Liver (tissue), 9 donors: ENCODE results near the gene TTC3. TPM values are rescaled to one million over a fixed set of nuclear protein-coding genes. Genes with fewer than 3 reads are reported as not detected.
"Not testable (repeated sequence)": the region's sequence is repeated elsewhere in the genome, so short reads cannot be mapped to it uniquely, and the experiment has no call there.

Experiments
- DNase-seq: peaks from one replicate; pipeline ENCODE4 v3.0.0-alpha.2; 2017; ENCODE audit warnings: low spot score
- H3K27ac ChIP-seq, 2 donors: one replicate each; pipeline ENCODE4 v1.7.0; 2013; ENCODE audit warnings: inconsistent platforms in 2 of 2, low read length in 2 of 2, control low read depth in 1 of 2, low read depth in 1 of 2, mild to moderate bottlenecking in 1 of 2
- H3K27me3 ChIP-seq, 4 donors: one replicate each; pipeline versions ENCODE4 v1.6.1 to v1.7.0; 2013; ENCODE audit warnings: low read length in 3 of 4, inconsistent platforms in 1 of 4, mild to moderate bottlenecking in 1 of 4, moderate library complexity in 1 of 4; ENCODE audit not compliant: control insufficient read depth in 4 of 4, insufficient read depth in 4 of 4
- H3K36me3 ChIP-seq, 4 donors: one replicate each; pipeline versions ENCODE4 v1.6.1 to v1.7.0; 2013; ENCODE audit warnings: low read length in 3 of 4, mild to moderate bottlenecking in 3 of 4, low read depth in 1 of 4, moderate library complexity in 1 of 4; ENCODE audit not compliant: control insufficient read depth in 4 of 4, insufficient read depth in 3 of 4
- H3K4me1 ChIP-seq, 4 donors: one replicate each; pipeline versions ENCODE4 v1.6.1 to v1.7.0; 2013; ENCODE audit warnings: low read length in 3 of 4, mild to moderate bottlenecking in 3 of 4, moderate library complexity in 1 of 4; ENCODE audit not compliant: control insufficient read depth in 4 of 4, insufficient read depth in 4 of 4
- H3K4me3 ChIP-seq, 3 donors: one replicate each; pipeline versions ENCODE4 v1.6.1 to v1.7.0; 2013; ENCODE audit warnings: low read length in 3 of 3, control low read depth in 1 of 3, low read depth in 1 of 3, mild to moderate bottlenecking in 1 of 3
- H3K9ac ChIP-seq, 2 donors: one replicate each; pipeline ENCODE4 v1.7.0; 2013; ENCODE audit warnings: low read length in 2 of 2, mild to moderate bottlenecking in 2 of 2, moderate library complexity in 2 of 2, control low read depth in 1 of 2, low read depth in 1 of 2
- H3K9me3 ChIP-seq, 4 donors: one replicate each; pipeline versions ENCODE4 v1.6.1 to v1.7.0; 2013; ENCODE audit warnings: low read length in 3 of 4; ENCODE audit not compliant: control insufficient read depth in 4 of 4
- ATF3 ChIP-seq: IDR thresholded peaks from 2 replicates; pipeline ENCODE4 v1.6.1; 2016; ENCODE audit warnings: antibody characterized with exemption
- CTCF ChIP-seq: fragments of 150-350 bp; IDR thresholded peaks from 2 replicates; pipeline ENCODE4 v1.5.1; 2017; ENCODE audit warnings: improper control_type of control experiment, low read depth, low read length; ENCODE audit not compliant: missing input control
- EGR1 ChIP-seq, 2 donors: IDR thresholded peaks; 2 replicates each; pipeline ENCODE4 v1.6.1; 2016 to 2018; ENCODE audit warnings: antibody characterized with exemption in 2 of 2, low read depth in 2 of 2
- FOXA1 ChIP-seq: IDR thresholded peaks from 2 replicates; pipeline ENCODE4 v1.6.1; 2016; ENCODE audit warnings: antibody characterized with exemption
- FOXA2 ChIP-seq: IDR thresholded peaks from 2 replicates; pipeline ENCODE4 v1.6.1; 2016; ENCODE audit warnings: antibody characterized with exemption
- GABPA ChIP-seq, 2 donors: IDR thresholded peaks in 1 of 2; conservative IDR thresholded peaks in 1 of 2; 2 replicates each; pipeline ENCODE4 v1.6.1; 2016; ENCODE audit warnings: antibody characterized with exemption in 2 of 2, mild to moderate bottlenecking in 1 of 2, moderate library complexity in 1 of 2
- HNF4A ChIP-seq, 2 donors: conservative IDR thresholded peaks; 2 replicates each; pipeline ENCODE4 v1.6.1; 2016; ENCODE audit warnings: antibody characterized with exemption in 2 of 2, mild to moderate bottlenecking in 2 of 2
- HNF4G ChIP-seq: IDR thresholded peaks from 2 replicates; pipeline ENCODE4 v1.6.1; 2016; ENCODE audit warnings: antibody characterized with exemption
- JUND ChIP-seq, 2 donors: IDR thresholded peaks; 2 replicates each; pipeline ENCODE4 v1.6.1; 2016; ENCODE audit warnings: antibody characterized with exemption in 2 of 2
- MAX ChIP-seq: IDR thresholded peaks from 2 replicates; pipeline ENCODE4 v1.6.1; 2016; ENCODE audit warnings: antibody characterized with exemption
- NR2F2 ChIP-seq: IDR thresholded peaks from 2 replicates; pipeline ENCODE4 v1.6.1; 2016; ENCODE audit warnings: antibody characterized with exemption
- RAD21 ChIP-seq, 2 donors: IDR thresholded peaks; 2 replicates each; pipeline ENCODE4 v1.6.1; 2016; ENCODE audit warnings: antibody characterized with exemption in 2 of 2, mild to moderate bottlenecking in 2 of 2
- REST ChIP-seq: IDR thresholded peaks from 2 replicates; pipeline ENCODE4 v1.6.1; 2016; ENCODE audit warnings: antibody characterized with exemption, mild to moderate bottlenecking
- RXRA ChIP-seq, 2 donors: IDR thresholded peaks; 2 replicates each; pipeline ENCODE4 v1.6.1; 2017 to 2018; ENCODE audit warnings: antibody characterized with exemption in 2 of 2, mild to moderate bottlenecking in 1 of 2
- SP1 ChIP-seq: IDR thresholded peaks from 2 replicates; pipeline ENCODE4 v1.6.1; 2018; ENCODE audit warnings: antibody characterized with exemption, mild to moderate bottlenecking
- TAF1 ChIP-seq: conservative IDR thresholded peaks from 2 replicates; pipeline ENCODE4 v1.6.1; 2016; ENCODE audit warnings: antibody characterized with exemption, mild to moderate bottlenecking
- YY1 ChIP-seq: IDR thresholded peaks from 2 replicates; pipeline ENCODE4 v1.6.1; 2016; ENCODE audit warnings: antibody characterized with exemption, mild to moderate bottlenecking
- ZBTB33 ChIP-seq: IDR thresholded peaks from 2 replicates; pipeline ENCODE4 v1.6.1; 2016; ENCODE audit warnings: antibody characterized with exemption
- WGBS: extraction: QIAGEN DNeasy Blood & Tissue Kit; methylation state at CpG from one replicate; pipeline ENCODE4 v1.1.7; 2013; 5-methylcytosine and 5-hydroxymethylcytosine counted together
- polyA plus RNA-seq, 2 donors: library from polyadenylated mRNA; stranded (reverse) in 1 of 2; unstranded in 1 of 2; fragments of 200-250 nt in 1 of 2; fragments of >200 nt in 1 of 2; fragmentation: Nextera tagmentation in 1 of 2; extraction: Ambion mirVana in 1 of 2; gene quantifications; one replicate each; pipeline versions ENCODE4 v1.2.1 to v1.2.3, GENCODE V29; 2013 to 2015
- total RNA-seq, 2 donors: library from RNA; depleted of rRNA; stranded (reverse); fragments of >200 nt; gene quantifications; one replicate each; pipeline ENCODE4 v1.2.3, GENCODE V29; 2014
- donor health status: healthy.
- donor health status: healthy.
- donor health status: healthy.
- donor health status: healthy.
- donor health status: healthy.

TTC3 gene
- total and polyA plus RNA-seq, 4 donors: 27.2 to 96.1 (median 57.2) TPM

- TF ChIP-seq REST: no peak
These were observed 40.1 kb upstream of the TTC3 start (continued) for GRCh38 chr21:37032877-37033471.

GRCh38 chr21:37034394-37034793 is 38.7 kb upstream of the TTC3 start:
- H3K27ac ChIP-seq, H3K4me3 ChIP-seq, H3K9ac ChIP-seq: not testable (repeated sequence)

GRCh38 chr21:37036177-37036576 is 36.9 kb upstream of the TTC3 start:
- Histone ChIP-seq H3K4me1 (no peaks in the 10 kb centered on the region), H3K9me3 (no peaks in the 10 kb centered on the region), H3K4me3 (no peak overlapping the region), H3K27me3 (no peaks in the 10 kb centered on the region), H3K36me3 (no peaks in the 10 kb centered on the region), H3K27ac (no peak overlapping the region), H3K9ac (no peak overlapping the region)
- TF ChIP-seq TAF1 (no peak), CTCF (no peak), MAX (no peak), ZBTB33 (no peak), GABPA (IDR thresholded peaks at IDR 0.05 in 1 of 2, conservative IDR thresholded peaks at IDR 0.05 in 1 of 2) (no peak), RAD21 (IDR thresholded peaks at IDR 0.05) (no peak), JUND (IDR thresholded peaks at IDR 0.05) (no peak), HNF4A (conservative IDR thresholded peaks at IDR 0.05) (no peak), EGR1 (IDR thresholded peaks at IDR 0.05; ENCODE audit: low read depth in 2 of 2) (no peak), REST (no peak), ATF3 (no peak), NR2F2 (no peak), SP1 (no peak), YY1 (no peak), HNF4G (no peak), FOXA1 (no peak), RXRA (IDR thresholded peaks at IDR 0.05) (no peak), FOXA2 (no peak)
- no peak for DNase-seq
- 93% methylated on average over 4 of the region's 4 CpGs for WGBS

More at GRCh38 chr21:37034394-37034793, 38.7 kb upstream of the TTC3 start:
- H3K4me1 ChIP-seq, H3K36me3 ChIP-seq, H3K27me3 ChIP-seq, H3K9me3 ChIP-seq, DNase-seq: not testable (repeated sequence)
- 88% methylated on average over 4 of the region's 4 CpGs for WGBS
